COLO668 (cell line): ENCODE results near the gene ATF3.
"Not testable (repeated sequence)": the region's sequence is repeated elsewhere in the genome, so short reads cannot be mapped to it uniquely, and the experiment has no call there.

Source experiments
- DNase-seq: peaks from one replicate; lab custom pipeline; 2025; ENCODE audit not compliant: unreplicated experiment; lab: John Stamatoyannopoulos, UW

The ATF3 gene

DNA sequence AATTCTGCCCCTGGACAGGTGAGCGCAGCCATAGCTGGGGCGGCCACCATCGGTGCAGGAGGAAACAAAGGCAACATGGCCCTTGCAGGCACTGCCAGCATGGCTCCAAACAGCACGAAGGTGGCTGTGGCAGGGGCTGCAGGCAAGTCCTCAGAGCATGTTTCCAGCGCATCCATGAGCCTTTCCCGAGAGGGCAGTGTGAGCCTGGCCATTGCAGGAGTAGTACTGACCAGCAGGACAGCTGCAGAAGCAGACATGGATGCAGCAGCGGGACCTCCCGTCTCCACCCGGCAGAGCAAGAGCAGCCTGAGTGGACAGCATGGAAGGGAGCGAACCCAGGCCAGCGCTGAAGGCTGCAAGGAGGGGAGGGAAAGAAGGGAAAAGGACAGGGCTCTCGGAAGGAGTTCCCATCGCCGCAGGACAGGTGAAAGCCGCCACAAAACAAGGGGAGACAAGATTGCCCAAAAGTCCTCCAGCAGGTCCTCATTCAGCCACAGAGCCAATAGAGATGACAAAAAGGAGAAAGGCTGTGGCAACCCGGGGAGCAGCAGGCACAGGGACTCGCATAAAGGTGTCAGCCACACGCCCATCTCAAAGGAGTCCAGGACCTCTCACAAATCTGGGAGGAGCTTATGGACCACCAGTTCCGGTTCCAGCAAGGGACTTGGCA, 17.4 kb downstream of the ATF3 start:
- no peak for DNase-seq

DNA sequence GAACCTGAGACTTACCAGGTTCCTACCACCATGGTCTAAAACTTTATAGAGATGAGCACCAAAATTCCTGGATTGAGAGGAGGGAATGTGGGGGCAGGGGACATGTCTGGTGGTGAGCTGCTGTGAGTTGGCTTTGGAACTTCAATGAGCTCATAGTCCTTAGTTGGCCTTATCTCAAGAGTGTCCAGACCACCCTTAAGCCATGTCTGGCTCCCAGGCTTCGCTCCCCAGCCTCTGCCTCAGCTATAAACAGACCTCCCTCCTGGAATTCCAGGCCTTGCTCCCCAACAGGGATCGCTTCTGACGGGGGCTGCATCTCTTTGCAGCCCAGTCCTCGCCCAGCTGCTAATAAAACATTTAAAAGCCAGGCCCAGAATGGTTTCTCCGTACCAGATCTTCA, 19.5 kb downstream of the ATF3 start:
- no peak for DNase-seq

DNA sequence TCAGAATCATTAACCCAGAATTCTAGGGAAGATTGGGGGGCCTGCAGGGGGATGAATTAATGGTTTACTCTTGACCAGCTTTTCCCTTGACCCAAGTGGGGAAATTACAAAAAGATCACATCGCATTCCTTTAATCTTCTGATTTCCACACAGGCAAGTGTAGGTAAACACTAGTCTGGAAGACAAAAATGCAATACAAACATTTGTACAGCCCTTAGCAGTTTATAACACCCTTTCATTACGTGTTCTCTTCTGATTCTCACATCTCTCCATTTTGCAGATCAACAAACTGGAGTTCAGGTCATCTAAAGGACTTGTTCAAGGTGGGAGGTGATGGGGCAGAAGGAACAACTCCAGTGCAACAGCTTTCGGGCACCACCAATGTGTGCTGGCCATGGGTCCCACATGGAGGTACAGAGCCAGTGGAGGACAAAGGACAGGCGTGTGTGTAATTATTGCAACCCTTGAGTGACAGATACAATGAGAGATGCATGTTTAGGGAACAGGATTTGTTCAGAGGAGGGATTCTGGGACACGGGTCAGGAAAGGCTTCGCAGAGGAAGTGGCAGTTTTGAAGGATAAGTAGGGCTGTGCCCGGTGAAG, 20.4 kb downstream of the ATF3 start:
- DNase-seq: no peak

DNA sequence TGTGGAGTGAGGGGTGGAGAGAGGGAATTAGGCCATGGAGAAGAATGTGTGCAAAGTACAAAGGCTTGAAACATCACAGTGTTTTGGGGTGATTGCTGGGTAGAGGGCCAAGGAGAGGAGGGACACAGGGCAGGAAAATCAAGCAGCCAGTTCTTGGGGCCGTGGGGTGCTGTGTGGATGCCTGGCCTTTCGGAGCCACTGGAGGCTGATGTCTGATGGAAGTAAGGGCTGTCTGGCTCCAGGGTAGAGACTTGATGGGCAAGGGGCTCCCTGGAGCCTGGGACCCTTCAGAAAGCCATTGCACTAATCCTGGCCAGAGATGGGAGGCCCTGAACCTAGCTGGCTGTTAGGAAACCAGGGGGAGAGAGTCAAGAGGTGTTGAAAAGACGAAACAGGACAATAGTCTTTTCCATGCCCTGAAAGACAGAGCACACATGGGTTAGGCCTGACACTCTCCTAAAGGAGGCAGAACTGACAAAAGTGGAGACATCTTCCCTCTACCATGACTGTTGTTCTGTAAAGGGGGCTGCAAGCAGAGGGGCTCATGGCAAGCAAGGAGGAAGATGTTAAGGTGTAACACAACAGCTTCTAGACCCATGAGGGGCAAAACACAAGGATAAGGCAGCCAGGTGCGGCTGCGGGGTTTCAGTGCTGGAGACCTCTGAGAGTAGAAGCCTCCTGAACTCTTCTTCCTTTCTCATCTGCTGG, 21.0 kb downstream of the ATF3 start:
- no peak for DNase-seq

DNA sequence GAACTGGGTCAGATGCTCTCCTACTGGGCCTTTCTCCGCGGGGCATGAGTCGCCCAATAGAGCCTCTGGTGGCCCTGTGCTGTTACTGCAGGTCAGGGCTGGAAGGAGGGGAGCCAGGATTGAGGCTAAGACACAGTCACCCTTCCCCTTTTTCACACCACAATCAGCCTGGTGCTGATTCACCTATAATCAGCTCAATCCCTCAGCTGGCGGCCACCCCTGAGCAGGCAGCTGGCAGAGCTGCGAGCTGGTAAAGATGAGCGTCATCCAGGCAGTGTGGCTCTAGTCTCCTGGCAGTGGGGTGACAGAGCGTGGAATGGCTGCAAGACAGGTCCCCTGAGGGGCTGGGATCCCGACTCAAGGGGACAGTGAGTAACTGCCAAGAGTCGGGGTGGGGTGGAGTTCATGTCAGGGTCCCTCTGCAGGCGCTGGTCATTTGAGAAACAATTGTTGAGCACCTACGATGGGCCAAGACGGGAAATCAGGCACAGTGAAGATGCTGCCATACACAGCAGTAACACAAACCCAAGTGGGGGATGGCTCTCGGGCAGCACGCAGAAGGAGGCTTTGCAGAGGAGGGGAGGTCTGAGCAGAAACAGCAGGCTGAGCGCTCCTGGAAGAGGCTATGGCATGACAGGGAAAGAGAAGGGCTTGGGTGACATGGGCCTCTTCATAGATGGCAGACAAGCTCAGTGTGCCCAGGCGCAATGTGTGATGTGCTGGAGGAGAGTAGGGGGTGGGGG, 21.8 kb downstream of the ATF3 start:
- DNase-seq: peak; percentile 49

DNA sequence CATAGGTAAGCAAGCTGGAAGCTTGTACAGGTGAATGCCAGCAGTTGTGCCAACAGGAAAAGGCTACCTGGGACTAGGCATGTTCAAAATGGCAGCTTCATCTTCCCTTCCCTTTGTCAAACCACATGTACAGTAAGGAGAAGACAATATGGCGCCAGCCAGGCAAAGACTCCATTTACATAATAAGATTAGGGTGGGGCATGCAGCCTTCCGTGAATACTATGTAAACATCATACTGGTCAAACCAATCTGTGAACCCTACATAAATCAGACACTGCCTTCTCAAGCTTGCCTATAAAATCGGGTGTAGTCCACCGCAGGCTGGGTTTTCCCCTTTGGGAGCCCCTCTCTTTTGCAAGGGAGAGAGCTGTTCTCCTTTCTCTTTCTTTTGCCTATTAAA, 24.6 kb downstream of the ATF3 start:
- DNase-seq: peak; percentile 32

DNA sequence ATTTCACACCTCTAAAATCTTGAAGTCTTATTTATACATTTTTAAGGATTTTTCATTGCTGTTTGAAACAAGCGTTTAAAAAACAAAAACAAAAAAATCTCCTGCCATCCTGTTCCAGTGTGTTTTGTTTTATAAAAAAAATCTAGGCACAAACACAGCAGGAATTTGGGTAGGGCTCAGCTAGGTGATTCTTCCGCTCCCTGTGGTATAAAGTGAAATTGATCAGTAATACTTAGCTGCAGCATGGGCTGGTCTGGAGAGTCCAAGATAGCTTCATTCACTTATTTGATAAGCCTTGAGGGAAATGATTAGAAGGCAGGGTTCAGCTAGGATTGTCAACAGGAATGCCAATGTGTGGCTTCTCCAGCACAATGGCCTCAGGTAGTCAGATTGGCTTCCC, 25.7 kb downstream of the ATF3 start:
- no peak for DNase-seq

DNA sequence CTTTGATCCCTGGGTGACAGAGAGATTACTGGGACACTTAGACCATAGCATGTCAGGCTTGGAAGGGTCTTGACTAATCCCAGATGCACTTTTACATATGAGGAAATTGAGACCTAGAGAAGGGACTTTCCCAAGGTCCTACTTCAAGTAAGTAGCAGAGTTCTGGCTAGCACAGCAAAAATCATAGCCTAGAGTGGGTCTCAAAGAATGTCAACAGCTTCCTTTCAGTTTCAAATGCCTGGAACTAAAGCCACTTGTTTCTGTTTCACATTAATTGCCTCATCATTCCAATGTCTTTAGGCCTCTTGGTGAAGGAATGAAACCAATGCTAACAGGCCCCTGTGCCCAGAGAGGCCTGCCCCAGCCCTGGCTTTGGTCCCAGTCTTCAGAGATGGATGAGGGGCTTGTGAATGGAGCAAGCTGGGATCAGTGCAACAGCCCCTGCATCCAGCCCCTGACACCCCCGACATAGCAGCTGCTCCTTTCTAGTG, 26.6 kb downstream of the ATF3 start:
- no peak for DNase-seq

DNA sequence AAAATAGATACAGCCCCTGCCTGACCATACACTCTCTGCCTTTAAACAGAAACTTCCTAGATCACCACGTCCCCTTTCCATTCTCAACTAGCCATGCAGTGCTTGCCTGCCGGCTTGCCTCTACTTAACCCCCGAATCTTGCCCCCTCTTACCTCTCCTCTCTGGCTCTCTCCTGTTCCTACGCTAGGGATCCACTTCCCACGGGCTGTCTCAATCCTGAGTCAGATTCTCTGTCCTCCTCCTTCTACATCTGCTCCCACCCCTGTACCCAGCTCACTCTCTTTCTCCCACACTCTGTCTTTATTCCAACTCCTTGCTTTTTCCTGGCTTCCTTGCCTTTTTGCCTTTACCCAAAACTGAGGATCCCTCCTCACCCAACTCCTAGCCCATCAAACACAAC, 29.3 kb downstream of the ATF3 start:
- DNase-seq: no peak

DNA sequence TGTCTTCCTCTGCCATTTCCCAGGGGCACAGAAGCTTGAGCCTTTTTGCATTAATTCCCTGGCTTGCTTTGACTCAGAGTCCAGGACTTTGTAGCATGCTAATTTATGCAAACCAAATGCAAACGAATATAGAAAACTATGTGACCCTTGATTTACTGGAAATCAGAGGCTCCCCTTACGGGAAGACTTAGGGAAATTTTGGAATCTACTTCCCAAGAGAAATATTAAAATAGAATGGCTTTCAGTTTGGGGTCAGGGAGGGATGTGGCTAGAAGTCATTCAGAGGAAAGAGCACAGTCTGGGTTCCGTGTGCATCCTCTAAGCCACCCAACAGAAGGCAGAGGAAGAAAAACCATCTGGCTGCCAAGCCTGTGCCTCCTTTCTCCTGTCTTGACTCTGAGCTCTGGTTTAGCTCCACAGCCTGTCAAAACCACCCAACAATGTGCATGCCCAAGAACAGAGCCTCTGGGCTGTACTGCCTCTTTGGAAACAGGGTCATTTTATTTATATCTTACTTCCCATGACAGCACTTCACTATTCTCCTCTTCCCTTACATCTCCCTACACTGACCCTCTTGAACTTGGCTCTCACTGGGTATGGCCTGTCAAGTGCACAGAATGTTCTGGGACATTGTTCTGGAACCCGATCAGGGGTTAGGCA, 30.1 kb downstream of the ATF3 start:
- no peak for DNase-seq

DNA sequence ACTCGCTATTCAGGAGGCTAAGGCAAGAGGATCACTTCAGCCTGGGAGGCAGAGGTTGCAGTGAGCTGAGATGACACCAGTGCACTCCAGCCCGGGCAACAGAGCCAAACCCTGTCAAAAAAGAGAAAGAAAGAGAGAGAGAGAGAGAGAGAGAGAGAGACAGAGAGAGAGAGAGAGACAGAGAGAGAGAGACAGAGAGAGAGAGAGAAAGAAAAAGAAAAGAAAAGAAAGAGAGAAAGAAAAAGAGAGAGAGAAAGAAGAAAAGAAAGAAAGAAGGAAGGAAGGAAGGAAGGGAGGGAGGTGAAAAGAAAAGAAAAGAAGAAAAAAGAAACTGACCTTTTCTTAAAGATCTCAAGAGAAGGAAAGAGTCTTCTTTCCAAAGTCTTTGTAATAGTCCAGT, 31.0 kb downstream of the ATF3 start:
- DNase-seq: not testable (repeated sequence)

DNA sequence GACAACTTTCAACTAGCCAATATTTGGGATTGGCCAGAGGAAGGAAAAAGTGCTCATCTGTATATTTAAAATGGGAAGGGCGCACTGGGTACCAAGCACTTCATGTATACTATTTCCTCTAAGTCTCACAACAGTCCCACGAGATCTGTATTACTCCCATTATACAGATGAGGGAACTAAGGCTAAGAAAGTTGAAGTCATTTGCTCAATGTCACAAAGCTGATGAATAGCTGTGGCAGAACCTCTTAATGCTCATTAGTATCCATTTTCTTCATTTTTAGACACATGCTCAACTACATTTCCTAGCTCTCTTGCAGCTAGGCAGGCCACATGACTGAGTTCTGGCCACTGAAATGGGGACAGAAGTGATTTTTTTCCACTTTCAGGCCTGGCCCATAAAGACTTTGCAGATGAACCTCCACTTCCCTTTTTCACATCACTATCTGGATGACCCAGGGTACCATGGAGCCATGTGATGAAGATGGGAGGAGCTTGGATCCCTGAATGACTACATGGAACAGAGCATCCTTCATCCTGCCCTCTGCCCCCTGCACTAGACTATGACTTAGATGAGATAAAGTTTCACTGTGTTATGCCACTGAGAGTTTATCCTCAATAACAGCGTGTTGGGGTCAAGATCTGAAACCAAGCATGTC, 31.8 kb downstream of the ATF3 start:
- no peak for DNase-seq

DNA sequence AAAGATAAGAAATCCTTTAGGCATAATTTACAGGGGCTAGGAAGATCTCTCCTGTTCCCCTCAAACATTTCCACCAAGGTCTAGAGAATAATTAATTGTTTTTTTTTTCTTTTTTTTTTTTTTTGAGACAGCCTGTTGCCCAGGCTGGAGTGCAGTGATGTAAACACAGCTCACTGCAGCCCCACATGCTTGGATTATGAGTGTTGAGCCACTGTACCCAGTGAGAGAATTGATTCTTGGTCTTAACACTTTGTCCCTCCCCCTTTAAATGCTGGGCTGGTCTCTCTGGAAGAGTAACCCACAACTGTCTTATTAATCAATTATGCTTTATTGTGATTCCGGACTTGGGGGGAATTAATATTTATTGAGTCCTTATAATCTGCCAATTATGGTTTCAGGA, 33.4 kb downstream of the ATF3 start:
- DNase-seq: no peak

DNA sequence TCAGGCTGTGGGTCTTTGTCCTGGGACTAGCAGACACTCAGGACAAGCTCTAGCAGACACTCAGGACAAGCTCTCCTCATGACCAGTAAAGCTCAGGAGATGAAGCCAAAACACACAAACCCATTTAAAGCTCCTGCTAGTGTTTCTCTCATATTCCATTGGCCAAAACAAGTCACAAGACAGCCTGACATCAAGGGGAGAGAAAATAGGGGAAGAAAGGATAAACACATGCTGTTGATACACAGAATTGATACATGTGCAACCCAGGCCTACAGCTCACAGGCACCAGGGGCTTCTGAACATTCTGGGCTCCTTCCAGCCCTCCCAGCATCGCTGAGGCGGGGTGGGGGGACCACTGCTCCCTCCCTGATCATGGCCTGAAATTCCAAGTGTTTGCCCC, 35.3 kb downstream of the ATF3 start:
- DNase-seq: no peak

DNA sequence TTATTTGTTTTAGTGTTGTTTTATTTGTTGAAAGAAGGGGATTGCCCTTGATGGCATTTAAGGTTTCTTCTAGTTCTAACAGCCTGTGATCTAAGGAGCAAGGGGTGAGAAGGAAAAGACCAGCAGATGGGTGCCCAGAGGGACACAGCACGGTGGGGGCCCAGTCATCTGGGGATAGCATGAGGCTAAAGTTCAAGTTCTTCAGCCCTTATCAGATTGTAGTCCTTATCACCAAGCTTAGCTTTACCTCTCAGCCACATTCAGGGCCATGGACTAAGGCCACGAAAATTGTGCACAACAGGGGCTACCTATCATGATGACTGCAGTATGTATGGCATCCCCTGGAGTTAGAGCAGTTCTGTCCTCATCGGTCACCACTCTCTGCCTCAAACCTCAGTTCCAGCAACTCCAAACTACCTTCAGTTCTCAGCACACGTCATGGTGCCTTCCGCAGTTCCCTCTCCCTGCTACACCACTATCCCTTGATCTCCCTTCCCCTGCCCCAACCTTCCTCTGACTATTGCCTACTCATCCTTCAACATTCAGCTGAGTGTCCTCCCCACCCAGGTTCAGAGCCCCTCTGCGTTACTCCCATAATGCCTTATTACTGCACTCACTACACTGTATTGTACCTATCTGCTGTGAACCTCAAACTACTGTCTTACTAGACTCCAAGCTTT, 36.4 kb downstream of the ATF3 start:
- no peak for DNase-seq

DNA sequence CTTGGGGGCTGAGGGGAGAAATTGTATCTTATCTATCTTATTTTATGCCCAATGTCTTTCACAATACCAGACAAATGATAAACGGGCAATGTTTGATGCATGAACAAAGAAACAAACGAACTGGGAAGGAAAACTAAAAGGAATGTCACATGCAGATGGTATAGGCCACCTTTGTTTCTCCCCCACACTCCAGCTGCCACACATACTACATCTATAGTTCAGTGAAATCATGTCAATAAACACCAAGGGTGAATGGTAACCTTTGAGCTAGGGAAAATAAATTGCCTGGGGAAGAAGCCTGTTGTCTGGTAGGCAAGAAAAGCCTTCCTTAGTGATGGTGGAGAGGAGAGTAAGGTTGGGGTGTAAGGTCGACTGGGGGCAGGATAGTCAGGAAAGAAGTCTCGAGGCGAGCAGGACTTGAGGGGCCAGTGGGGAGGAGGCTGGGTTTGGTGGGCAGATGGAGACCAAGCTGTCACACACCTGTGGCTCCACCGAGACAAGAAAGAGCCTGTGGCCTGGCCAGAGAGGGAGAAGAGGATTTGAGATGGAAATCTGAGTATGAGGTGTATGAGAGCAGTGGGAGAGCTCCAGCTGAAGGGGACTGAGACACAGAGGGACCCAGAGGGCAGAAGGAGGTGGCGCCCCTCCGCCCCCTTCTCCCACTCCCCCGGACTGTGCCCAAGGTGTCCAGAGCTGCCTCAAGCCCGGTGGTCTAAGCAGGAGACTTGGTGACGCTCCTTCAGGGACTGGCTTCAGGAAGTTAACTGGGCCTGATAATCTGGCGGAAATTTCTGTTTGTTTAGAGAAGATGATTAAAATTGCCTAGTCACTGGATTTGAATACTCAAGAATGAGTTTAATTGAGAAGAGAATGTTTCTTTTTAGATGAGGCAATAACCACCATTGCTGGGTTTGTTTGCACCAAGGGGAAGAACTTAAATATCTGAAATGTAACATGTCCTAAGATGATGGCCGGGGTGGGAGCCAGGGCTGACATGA, 37.3 kb downstream of the ATF3 start:
- no peak for DNase-seq

DNA sequence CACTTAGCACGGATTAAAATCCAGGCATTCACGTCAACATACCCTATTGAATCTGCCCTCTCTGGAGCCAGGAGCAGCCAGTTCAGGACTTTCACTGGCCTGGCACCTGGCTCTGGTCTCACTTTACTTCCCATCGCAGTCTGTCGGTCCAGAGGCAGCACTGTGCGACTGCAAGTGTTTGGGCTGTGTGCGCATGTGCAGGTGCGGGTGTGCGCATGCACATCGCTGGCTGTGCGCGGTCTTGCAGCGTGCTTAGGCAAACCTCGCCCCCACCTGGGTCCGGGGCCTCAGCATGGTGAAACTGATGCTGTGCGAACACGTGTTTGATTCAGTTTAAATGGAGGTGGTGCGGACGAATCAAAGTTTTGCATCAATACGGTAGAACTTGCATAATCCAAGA, 38.0 kb downstream of the ATF3 start:
- DNase-seq: no peak

DNA sequence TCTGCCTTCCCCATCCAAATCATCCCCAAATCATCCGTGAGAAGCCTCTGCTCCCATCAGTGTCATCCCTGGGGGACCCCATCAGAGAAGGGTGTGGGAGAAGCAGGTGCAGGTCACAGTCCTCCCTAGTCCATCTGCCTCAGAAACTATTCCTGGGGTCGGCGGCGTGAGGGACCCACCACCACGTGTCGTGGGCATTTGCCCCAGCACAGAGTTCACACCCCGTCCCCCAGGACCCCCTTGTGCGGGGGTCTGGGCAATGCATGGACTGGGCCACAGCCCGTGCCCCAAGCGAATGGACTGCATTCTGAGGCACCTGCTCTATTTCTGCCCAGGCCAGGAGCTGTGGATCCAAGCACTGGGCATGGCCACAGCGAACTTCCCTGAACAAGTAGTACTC, 38.4 kb downstream of the ATF3 start:
- no peak for DNase-seq

DNA sequence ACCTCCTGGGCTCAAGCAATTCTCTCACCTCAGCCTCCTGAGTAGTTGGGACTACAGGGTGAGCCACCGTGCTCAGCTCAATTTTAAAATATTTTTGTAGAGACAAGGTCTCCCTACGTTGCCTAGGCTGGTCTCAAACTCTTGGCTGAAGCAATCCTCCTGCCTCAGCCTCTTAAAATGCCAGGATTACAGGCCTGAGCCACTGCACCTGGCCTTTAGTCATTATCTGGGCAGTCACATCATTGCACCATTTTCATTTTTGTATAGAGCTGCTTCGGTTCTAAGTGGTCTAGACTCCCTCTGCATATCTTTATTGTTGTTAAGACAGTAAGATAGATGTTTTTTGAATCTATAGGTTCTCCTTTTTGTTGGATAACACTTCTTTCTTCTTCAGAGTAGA, 39.9 kb downstream of the ATF3 start:
- DNase-seq: no peak
